HuH-7 (cell line): ENCODE results near the gene TUBGCP5.

ENCODE experiments used
- DNase-seq: peaks from one replicate; pipeline ENCODE4 v3.0.0; 2011; ENCODE audit warnings: low spot score

TUBGCP5 gene

GRCh38 chr15:22952796-22953579 is 86.4 kb downstream of the TUBGCP5 start:
- no peak for DNase-seq

GRCh38 chr15:22951381-22952280 is 87.7 kb downstream of the TUBGCP5 start:
- no peak for DNase-seq

- DNase-seq: no peak
Observed at GRCh38 chr15:22951031-22951380, 88.4 kb downstream of the TUBGCP5 start.

GRCh38 chr15:22950256-22950990 is 88.9 kb downstream of the TUBGCP5 start:
- DNase-seq: no peak
